Measurements from ENCODE around the gene AP1S2.

- TF ChIP-seq CTCF (IDR thresholded peaks at IDR 0.05) (no peak), POLR2A (IDR thresholded peaks at IDR 0.05) (no peak)
Measured at GRCh38 chrX:15870310-15870709, 15.7 kb upstream of the AP1S2 start.
